Brain pericyte (primary cell): ENCODE results near the gene KRT26.
"Not testable (repeated sequence)": the region's sequence is repeated elsewhere in the genome, so short reads cannot be mapped to it uniquely, and the experiment has no call there.

Source experiments
- DNase-seq: peaks from one replicate; pipeline ENCODE4 v3.0.0-alpha.2; 2012; ENCODE audit warnings: low read depth, low spot score

The KRT26 gene

GRCh38 chr17:40794466-40794865 lies 22.5 kb upstream of the KRT26 start:
- no peak for DNase-seq

GRCh38 chr17:40793832-40794231 lies 21.8 kb upstream of the KRT26 start:
- no peak for DNase-seq

- DNase-seq: no peak
These were observed 19.9 kb upstream of the KRT26 start for GRCh38 chr17:40791787-40792436.

GRCh38 chr17:40791111-40791510 lies 19.1 kb upstream of the KRT26 start:
- no peak for DNase-seq

- no peak for DNase-seq
These were observed 10.4 kb upstream of the KRT26 start, which contains the start of gene KRT27 for GRCh38 chr17:40782450-40782849. Gene KRT27 (minus strand): TSS chr17:40782550. CDS start chr17:40782493, 57 bp downstream.

GRCh38 chr17:40779181-40779909 lies 7.3 kb upstream of the KRT26 start:
- no peak for DNase-seq

GRCh38 chr17:40778461-40778860 lies 6.5 kb upstream of the KRT26 start:
- no peak for DNase-seq

- no peak for DNase-seq
These were observed 6.0 kb upstream of the KRT26 start for GRCh38 chr17:40777971-40778370.

GRCh38 chr17:40777459-40777858 lies 5.5 kb upstream of the KRT26 start:
- DNase-seq: no peak

- no peak for DNase-seq
These were observed 3.9 kb upstream of the KRT26 start for GRCh38 chr17:40775945-40776344.

GRCh38 chr17:40765657-40766056 lies 6.3 kb downstream of the KRT26 start:
- no peak for DNase-seq

- no peak for DNase-seq
These were observed 8.2 kb downstream of the KRT26 start for GRCh38 chr17:40763752-40764151.

GRCh38 chr17:40760105-40761016 lies 11.6 kb downstream of the KRT26 start:
- DNase-seq: no peak

- no peak for DNase-seq
These were observed 16.8 kb downstream of the KRT26 start, which contains the start of gene KRT25 for GRCh38 chr17:40755231-40755630. Gene KRT25 (minus strand): TSS chr17:40755331. CDS start chr17:40755271, 60 bp downstream.

GRCh38 chr17:40753804-40754203 lies 18.2 kb downstream of the KRT26 start:
- DNase-seq: no peak

- no peak for DNase-seq
These were observed 20.9 kb downstream of the KRT26 start for GRCh38 chr17:40751065-40751464.

- DNase-seq: no peak
These were observed 21.6 kb downstream of the KRT26 start for GRCh38 chr17:40750391-40750790.

- not testable (repeated sequence) for DNase-seq
These were observed 23.3 kb downstream of the KRT26 start for GRCh38 chr17:40748666-40749065.

GRCh38 chr17:40738553-40738952 lies 33.4 kb downstream of the KRT26 start:
- DNase-seq: no peak

- no peak for DNase-seq
These were observed 37.0 kb downstream of the KRT26 start for GRCh38 chr17:40735016-40735415.

- DNase-seq: no peak
These were observed 38.0 kb downstream of the KRT26 start for GRCh38 chr17:40734018-40734417.

- no peak for DNase-seq
These were observed 41.0 kb downstream of the KRT26 start for GRCh38 chr17:40730970-40731369.
